Activated CD4-positive, alpha-beta T cell treated with anti-CD3 and anti-CD28 coated beads, Interleukin-2, Interleukin-6, amounts not matched to agents 100 ng/mL and 50 ng/mL, durations not matched to agents 16 hours and 8 hours (primary cell): ENCODE data around the gene ZDHHC17.
"Not testable (repeated sequence)": the region's sequence is repeated elsewhere in the genome, so short reads cannot be mapped to it uniquely, and the experiment has no call there.

Experiments used
- DNase-seq: peaks from one replicate; pipeline ENCODE4 v3.0.0-alpha.2; 2020

ZDHHC17 gene, protein sequence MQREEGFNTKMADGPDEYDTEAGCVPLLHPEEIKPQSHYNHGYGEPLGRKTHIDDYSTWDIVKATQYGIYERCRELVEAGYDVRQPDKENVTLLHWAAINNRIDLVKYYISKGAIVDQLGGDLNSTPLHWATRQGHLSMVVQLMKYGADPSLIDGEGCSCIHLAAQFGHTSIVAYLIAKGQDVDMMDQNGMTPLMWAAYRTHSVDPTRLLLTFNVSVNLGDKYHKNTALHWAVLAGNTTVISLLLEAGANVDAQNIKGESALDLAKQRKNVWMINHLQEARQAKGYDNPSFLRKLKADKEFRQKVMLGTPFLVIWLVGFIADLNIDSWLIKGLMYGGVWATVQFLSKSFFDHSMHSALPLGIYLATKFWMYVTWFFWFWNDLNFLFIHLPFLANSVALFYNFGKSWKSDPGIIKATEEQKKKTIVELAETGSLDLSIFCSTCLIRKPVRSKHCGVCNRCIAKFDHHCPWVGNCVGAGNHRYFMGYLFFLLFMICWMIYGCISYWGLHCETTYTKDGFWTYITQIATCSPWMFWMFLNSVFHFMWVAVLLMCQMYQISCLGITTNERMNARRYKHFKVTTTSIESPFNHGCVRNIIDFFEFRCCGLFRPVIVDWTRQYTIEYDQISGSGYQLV

DNA sequence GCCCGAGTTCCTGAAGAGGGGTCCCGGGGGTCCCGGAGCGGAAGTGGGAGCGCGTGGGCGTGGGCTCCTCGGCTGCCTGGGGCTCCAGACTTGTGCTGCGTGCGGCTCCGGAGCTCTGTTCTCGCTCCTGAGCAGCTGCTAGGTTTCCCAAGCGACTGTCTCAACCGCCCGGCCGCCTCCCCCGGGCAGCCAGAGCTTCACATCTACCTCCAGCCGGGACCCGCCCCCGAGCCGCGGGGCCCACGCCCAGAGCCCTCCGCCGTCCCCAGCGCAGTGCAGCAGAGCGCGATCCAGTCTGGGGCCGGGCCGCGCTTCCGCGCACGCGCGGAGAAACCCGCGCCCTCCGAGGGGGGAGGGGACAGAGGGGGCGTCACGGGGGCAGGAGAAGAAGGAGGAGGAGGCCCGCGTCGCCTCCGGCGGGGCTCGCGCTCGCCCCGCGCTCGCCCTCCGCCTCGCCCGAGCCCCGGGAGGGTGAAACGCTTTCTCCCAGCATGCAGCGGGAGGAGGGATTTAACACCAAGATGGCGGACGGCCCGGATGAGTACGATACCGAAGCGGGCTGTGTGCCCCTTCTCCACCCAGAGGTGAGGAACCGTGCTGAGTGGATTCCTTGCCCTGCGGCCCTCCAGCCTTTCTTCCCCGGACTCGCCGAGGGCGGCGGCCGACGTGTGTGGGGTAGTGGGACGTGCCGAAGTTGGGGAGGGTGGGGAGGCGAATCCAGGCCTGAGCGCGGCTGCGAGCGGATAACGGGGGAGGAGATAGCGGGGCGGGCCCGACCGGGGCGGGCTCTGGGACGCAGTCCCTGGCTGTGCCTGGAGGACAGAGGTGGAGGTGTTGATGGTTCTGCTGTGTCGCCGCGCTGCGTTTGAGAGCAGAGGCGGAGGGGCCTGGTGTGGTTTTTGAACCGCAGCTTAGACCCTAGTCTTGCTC lies at the start of gene ZDHHC17:
Gene ZDHHC17 (plus strand): TSS at position 370 of the 930 bp plus-strand sequence. CDS start 122 bp downstream, at position 492.
- peak; percentile 95 for DNase-seq

DNA sequence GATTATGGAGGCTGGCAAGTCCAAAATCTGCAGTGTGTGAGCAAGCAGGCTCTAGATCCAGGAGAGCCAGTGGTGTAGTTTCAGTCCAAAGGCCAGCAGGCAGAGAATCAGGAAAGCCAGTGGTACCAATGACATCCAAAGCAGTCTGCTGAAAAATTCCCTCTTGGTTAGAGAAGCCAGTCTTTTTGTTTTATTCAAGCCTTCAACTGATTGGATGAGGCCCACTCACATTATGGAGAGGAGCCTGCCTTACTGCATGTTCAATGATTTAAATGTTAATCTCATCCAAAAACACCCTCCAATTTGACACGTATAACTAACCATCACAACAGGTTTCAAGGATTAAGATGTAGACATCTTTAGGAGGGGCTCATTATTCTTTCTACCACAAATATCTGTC lies 49.5 kb upstream of the ZDHHC17 start:
- DNase-seq = no peak

DNA sequence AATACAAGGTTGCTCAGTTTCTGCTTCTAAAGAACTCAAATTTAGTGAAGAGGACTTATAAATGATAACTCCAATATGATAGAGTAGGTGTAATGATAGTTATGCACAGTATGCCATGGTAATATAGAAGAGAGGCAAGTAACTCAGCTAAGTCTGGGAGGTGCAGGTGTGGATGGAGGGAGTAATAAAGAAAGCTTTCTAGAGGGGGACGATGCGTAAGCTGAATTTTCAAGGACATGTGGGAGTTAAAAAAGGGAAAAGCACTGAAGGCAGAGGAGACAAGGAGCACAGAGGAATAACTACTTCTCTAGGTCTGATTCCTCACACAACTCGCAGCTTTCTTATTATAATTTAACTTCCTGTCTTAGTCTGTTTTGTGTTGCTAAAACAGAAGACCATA lies 49.1 kb upstream of the ZDHHC17 start:
- no peak for DNase-seq

DNA sequence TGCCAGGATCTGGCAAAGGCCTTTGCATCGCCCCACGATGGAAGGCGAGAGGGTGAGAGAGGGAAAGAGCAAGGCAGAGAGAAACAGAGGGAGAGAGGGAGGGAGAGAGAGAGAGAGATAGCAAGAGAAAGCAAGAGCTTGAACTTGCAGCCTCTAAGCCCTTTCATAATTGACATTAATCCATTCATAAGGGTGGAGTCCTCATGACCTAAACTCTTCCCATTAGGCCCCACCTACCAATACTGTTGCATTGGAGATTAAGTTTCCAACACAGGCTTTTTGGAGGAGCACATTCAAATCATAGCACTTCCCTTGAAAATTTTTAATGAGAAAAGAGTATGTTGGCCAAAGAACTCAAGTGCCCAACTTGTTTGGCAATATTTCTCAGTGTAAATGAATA lies 48.6 kb upstream of the ZDHHC17 start:
- DNase-seq = no peak

DNA sequence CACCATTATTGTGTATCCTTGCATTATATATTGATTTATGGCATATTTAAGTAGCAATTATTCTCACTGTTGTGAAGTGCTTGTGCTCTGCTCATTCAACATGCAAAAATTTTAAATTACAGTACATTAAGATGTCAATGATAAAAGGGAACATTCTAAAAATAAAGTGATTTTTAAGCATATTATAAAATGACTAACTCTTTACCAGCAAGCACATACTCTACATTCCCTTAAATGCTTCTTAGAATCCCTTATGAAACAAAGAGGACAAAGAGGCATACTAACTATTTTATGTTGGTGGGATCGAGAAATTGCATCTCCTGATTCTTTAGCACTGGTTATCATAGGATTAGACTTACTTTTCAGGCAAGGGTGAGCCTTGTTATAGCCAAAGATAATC lies 46.6 kb upstream of the ZDHHC17 start:
- no peak for DNase-seq

DNA sequence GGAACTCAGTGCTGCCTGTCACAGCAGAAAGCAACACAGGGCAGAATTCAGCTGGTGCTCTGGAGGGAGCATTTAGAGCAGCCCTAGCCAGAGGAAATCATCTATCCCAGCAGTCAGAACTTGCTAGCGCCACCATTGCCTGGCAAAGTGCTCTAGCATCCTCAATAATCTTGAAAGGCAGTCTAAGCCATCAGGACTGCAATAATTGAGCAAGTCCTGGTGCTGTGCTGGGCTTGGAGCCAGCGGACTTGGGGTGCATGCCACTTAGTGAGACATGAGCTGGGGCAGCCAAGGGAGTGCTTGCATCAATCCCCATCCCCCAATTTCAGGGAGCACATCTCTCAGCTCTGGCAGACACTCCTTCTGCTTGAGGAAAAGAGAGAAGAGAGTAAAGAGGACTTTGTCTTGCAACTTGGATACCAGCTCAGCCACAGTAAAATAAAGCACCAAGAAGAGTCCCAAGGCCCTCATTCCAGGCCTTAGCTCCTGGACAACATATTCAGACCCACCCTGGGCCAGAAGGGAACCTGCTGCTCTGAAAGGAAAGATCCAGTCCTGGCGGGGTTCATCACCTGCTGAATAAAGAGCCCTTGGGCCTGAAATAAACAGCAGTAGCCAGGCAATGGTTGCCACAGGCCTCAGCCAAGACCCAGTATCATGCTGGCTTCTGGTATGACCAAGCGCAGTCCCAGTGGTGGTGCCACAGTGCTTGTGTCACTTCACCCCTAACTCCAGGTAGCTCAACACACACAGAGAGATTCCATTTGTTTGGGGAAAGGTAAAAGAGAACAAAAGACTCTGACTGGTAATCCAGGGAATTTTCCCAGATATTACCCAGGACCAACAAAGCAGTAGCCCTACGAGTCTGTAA lies 44.5 kb upstream of the ZDHHC17 start:
- no peak for DNase-seq

DNA sequence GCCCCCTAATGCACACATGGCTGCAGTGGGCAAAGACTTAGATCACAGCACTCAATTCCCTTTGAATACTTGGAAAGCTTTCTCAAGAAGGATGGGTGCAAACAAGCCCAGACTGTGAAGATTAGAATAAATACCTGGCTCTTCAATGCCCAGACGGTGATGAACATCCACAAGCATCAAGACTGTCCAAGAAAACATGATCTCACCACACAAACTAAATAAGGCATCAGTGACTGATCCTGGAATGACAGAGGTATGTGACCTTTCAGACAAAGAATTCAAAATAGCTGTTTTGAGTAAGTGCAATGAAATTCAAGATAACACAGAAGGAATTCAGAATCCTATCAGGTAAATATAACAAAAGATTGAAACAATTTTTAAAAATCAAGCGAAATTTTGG lies 43.8 kb upstream of the ZDHHC17 start:
- no peak for DNase-seq

DNA sequence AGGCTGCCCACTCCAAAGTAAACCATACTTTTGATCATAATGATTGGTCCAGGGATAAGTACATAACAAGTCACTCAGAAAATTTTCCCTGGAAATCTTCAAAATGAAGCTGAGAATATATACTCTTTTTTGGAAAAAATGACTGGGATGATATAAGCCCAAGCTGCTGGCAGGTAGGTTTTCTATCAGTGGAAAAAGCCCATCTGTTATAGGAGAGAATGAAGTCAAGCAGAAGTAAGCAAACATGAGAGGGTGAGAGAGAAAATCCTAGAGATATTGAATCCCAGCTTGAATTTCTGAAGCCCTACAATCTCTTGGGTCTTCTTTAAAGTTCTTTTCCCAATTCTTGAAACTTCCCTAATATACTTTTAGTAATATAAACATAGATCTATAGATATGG lies 37.3 kb upstream of the ZDHHC17 start:
- DNase-seq = no peak

DNA sequence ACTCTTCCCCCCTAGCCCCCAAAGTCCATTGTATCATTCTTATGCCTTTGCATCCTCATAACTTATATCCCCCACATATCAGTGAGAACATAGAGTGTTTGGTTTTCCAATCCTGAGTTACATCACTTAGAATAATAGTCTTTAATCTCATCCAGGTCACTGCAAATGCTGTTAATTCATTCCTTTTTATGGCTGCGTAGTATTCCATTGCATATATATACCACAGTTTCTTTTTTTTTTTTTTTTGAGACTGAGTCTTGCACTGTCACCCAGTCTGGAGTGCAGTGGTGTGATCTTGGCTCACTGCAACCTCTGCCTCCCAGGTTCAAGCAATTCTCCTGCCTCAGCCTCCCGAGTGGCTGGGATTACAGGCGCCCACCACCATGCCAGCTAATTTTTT lies 31.7 kb upstream of the ZDHHC17 start:
- DNase-seq = not testable (repeated sequence)

DNA sequence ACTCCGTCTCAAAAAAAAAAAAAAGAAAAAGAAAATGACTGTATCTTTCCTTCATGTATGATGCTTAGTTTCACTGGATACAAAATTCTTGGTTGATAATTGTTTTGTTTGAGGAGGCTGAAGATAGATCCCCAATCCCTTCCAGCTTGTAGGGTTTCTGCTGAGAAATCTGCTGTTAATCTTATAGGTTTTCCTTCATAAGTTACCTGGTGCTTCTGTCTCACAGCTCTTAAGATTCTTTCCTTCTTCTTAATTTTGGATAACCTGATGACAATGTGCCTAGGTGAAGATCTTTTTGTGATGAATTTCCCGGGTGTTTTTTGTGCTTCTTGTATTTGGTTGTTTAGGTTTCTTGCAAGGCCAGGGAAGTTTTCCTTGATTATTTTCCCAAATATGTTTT lies 26.2 kb upstream of the ZDHHC17 start:
- DNase-seq = not testable (repeated sequence)

DNA sequence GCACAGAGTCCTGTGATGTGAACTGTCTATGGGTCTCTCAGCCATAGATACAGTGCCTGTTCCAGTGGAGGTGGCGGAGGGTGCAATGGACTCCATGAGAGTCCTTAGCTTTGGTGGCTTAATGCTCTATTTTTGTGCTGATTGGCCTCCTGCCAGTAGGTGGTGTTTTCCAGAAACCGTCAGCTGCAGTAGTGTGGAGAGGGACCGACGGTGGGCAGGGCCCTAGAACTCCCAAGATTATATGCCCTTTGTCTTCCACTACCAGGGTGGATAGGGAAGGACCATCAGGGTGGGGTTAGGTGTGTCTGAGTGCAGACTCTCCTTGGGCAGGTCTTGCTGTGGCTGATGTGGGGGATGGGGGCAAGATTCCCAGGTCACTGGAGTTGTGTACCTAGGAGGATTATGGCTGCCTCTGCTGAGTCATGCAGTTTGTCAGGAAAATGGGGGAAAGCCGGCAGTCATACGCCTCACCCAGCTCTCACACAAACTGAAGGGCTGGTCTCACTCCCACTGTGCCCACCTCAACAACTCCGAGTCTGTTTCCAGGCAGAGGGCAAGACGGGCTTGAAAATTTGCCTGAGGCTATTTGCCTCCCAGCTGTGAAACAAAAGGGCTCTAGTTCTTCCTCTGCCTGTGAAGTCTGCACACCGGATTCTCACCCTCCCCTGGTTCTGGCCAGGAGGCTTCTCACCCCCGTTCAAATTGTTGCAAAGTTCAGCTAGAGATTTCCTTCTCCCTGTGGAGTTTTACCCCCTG lies 24.9 kb upstream of the ZDHHC17 start:
- DNase-seq = no peak

DNA sequence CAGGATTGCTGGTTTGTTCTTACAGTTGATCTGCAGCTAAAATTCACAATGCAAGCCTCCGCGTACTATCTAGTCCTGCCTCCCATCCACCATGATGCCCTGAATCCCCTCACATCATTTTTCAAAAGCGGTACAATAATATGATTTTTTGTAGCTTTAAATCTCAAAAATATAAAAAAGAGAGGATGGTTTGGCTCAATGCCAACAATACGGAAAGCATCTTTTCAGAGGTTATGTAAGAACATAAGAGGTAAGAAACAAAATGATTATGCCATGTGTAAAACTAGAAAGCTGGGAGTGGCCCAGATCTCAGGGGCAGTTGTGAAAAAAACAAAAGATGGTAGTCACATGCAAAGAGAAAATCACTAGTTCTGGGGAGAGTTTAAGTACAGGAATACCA lies 24.0 kb upstream of the ZDHHC17 start:
- DNase-seq = no peak

DNA sequence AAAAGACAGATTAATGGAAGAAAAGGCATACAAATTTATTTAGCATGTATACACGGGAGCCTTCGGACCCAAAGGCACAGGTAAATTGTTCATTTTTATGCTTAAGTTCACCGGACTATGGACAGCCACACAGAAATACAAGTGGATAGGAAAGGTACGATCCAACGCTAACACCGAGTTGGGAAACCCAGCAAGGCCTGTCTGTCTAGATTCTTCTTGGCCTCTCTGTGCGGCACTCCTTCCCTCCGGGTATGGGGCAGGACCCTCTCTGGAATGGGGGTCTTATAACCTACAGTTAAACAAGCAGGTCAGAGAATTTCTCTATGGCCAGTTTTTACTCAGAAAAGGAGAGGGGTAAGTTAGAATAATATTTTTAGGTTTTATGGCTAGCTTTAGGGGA lies 23.4 kb upstream of the ZDHHC17 start:
- no peak for DNase-seq

DNA sequence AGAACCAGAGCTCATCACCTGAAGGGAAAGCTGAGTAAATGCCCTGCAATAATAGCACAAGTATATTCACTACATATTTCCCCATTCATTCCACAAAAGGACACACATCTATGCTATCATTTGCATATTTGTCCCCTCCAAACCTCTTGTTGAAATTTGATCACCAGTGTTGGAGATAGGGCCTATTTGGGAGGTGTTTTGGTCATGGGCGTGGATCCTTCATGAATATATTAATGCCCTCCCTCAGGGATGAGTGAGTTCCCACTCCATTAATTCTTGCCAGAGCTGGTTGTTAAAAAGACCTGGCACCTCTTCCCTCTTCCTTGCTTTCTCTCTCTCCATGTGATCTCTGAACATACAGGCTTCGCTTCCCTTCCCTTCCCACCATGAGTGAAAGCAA lies 18.6 kb upstream of the ZDHHC17 start:
- DNase-seq = no peak

DNA sequence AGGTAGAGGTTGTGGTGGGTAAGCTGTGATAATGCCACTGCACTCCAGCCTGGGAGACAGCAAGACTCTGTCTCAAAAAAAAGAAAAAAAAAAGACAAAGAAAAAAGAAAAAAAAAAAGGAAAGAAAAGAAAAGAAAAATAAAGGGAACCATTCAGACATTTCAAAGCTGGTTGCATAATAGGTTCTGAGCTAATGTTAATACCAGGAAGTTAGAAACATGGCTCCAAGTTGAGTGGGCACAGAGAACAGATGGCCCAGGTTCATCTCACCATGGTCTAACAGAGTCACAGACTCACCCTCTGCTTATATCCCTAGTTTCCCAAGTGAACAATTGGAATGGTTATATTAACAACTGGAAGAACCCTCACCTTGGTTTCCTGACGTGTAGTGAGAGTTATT lies 17.4 kb upstream of the ZDHHC17 start:
- no peak for DNase-seq

DNA sequence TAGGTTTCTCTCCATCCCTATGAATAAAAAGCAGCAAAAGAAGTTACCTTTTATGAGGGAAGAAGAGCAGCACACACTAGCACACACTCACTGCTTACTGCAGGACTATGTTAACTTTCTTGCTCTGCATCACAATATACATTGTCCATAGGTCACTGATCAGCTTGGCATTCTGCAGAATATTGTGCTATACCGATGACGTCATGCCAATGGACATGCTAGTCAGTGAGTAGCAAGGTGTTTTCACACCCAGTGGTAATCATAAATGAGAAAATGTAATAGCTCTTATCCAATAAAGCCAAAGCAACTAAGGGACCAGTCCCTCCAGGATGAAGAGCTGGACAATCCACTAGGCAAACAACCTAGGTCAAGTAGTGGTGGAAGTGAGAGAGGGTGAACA lies 16.7 kb upstream of the ZDHHC17 start:
- no peak for DNase-seq

DNA sequence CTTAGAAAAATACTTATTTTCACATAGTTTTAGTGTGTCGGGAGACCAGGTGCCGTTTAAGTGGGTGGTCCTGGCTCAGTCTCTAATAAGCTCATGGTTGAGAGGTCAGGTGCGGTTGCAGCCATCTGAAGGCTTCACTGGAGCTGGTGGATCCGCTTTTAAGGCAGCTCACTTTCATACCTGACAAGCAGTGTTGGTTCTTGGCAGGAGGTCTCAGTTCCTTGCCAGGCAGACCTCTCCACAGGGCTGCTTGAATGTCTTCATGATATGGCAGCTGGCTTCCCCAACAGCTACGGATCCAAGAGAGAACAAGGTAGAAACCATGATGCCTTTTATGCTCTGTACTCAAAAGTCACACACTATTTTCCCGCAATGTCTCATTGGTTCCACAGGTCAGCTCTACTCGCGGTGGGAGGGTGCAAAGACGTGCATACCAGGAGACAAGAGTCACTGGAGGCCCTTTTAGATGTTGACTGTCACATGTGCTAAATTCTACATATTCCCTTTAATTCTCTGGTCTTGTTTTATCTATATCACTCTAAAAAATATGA lies 8.0 kb upstream of the ZDHHC17 start:
- no peak for DNase-seq

DNA sequence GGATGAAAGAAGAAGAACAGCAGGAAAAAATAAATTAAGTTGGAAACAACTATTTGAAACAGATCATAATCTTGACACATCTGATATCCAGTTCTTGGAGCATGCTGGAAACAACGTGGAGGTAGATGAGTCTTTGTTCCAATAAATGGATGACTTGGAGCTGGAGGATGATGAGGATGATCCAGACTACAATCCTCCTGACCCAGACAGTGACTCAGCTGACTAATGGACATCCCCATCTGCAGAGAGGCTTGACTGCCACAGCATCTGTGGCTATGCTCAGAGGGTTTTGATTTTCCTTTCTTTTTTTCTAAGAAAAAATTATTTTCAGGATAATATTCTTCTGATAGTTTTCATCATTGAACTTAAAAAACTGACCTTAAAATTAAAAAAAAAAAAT lies 6.2 kb upstream of the ZDHHC17 start:
- DNase-seq = no peak

DNA sequence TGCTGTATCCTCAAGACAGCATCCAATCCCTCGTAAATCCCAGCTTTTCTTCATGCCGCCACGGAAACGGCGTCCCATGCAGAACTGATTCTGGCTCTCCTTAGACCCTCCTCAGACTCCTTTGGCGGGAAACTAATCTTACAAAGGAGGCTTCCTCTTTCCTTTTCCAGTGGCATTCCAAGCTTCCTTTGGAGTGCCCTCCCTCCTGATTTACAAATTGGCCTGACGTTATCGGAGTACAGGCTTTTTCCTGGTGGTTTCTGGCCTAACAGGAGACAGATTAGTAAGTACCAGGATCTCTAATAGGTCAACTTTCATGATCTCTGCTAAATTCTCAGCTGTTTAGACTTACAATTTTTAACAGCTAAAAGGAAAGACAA lies 1.3 kb upstream of the ZDHHC17 start:
- no peak for DNase-seq

DNA sequence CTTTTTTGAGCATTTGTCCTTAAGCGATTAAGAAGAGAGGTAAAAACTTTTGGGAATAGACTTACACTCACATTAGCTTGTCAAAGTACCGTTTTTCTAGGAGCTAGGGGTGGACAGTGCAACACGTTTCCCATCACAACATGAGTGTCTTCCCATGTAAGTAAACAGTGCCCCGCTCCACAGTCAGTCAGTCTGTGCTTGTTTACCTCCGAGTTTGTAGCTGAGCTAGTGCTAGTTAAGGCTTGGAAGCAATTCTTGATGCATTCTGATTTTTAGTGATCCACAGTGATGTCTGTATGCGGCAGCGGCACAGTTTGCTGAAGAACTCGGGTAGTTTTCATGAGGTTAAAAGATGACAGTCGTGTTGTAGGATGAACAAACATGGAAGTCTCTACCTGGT lies 941 bp downstream of the ZDHHC17 start:
- no peak for DNase-seq

DNA sequence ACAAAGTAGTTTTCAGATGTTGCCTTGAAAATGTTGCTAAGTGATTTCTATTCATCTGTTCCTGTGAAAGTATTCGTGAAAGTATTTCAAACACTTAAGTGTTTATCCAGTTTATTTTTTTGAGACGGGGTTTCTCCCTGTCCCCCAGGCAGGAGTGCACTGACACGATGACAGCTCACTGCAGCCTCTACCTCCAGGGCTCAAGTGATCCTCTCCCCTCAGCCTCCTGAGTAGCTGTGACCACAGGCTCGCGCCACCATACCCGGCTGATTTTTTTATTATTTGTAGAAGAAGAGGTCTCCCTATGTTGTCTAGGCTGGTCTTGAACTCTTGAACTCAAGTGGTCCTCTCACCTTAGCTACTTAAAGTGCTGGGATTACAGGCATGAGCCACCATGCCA lies 1.7 kb downstream of the ZDHHC17 start:
- no peak for DNase-seq

DNA sequence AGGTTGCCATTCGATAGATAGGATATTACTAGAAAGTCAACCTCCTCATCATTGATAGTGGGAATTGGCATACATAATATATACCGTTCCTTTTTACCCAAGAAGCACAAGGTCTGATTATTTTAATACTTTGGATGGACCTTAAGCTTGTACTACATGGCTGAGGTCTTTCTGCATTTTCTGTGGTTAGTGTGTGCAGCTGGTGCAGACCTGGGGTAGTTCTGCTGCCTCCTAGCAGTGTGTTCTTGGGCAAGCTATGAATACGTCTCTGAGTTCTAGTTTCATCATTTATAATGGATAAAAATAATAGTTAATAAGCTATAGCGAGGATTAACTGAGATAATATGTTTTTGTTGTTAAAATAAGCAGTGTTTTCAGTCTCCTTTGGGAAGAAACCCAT lies 2.2 kb downstream of the ZDHHC17 start:
- DNase-seq = no peak
